ENCODE data around the gene ARRDC2.
A peak's percentile ranks its signal among the peaks of the same experiment; 100 is the strongest.

Gene ARRDC2

GRCh38 chr19:18017275-18018083 lies 9.5 kb downstream of the ARRDC2 start:
- peak in 4 of 14 donors; percentile 9 to 52 (median 26) for DNase-seq

- peak in 13 of 14 donors; percentile 18 to 92 (median 83) for DNase-seq
Observed at GRCh38 chr19:18020212-18021085, 12.5 kb downstream of the ARRDC2 start.

- DNase-seq = peak in 12 of 14 donors; percentile 16 to 90 (median 78)
Observed at GRCh38 chr19:18021121-18021755, 13.3 kb downstream of the ARRDC2 start.

- peak in 12 of 14 donors; percentile 7 to 72 (median 52) for DNase-seq
Observed at GRCh38 chr19:18023622-18024251, 15.8 kb downstream of the ARRDC2 start.

GRCh38 chr19:18027151-18027550 lies 19.2 kb downstream of the ARRDC2 start:
- DNase-seq = no peak

GRCh38 chr19:18029617-18030338 lies 21.8 kb downstream of the ARRDC2 start:
- DNase-seq = peak in 6 of 14 donors; percentile 10 to 71 (median 24)

GRCh38 chr19:18031401-18031800 lies 23.4 kb downstream of the ARRDC2 start:
- DNase-seq = peak in 2 of 14 donors; percentile 11 to 48

- peak in 1 of 14 donors; percentile 8 for DNase-seq
Observed at GRCh38 chr19:18032102-18032501, 24.1 kb downstream of the ARRDC2 start.

GRCh38 chr19:18041054-18041453 lies 33.1 kb downstream of the ARRDC2 start:
- DNase-seq = no peak

- no peak for DNase-seq
Observed at GRCh38 chr19:18043676-18044075, 35.7 kb downstream of the ARRDC2 start.

GRCh38 chr19:18044825-18045304 lies 36.9 kb downstream of the ARRDC2 start:
- DNase-seq = peak in 10 of 14 donors; percentile 4 to 54 (median 33)

- DNase-seq = no peak
Observed at GRCh38 chr19:18045307-18046050, 37.5 kb downstream of the ARRDC2 start.

- DNase-seq = no peak
Observed at GRCh38 chr19:18046059-18046718, 38.2 kb downstream of the ARRDC2 start.

GRCh38 chr19:18049385-18049784 lies 41.4 kb downstream of the ARRDC2 start:
- peak in 13 of 14 donors; percentile 9 to 78 (median 45) for DNase-seq

GRCh38 chr19:18051887-18052286 lies 43.9 kb downstream of the ARRDC2 start:
- DNase-seq = no peak

- DNase-seq = no peak
Observed at GRCh38 chr19:18053576-18054219, 45.7 kb downstream of the ARRDC2 start.

- no peak for DNase-seq
Observed at GRCh38 chr19:18055967-18056366, 48.0 kb downstream of the ARRDC2 start.

- DNase-seq = peak in 11 of 14 donors; percentile 5 to 52 (median 33)
Observed at GRCh38 chr19:18057557-18057956, 49.6 kb downstream of the ARRDC2 start.

Data from C1 segment of cervical spinal cord (tissue), 14 donors.